ENCODE data around the gene SLC13A4. TPM values are rescaled to one million over a fixed set of nuclear protein-coding genes. Genes with fewer than 3 reads are reported as not detected.

SLC13A4 gene
- total RNA-seq, 1 donor from 2014 or later, result not detected

DNA sequence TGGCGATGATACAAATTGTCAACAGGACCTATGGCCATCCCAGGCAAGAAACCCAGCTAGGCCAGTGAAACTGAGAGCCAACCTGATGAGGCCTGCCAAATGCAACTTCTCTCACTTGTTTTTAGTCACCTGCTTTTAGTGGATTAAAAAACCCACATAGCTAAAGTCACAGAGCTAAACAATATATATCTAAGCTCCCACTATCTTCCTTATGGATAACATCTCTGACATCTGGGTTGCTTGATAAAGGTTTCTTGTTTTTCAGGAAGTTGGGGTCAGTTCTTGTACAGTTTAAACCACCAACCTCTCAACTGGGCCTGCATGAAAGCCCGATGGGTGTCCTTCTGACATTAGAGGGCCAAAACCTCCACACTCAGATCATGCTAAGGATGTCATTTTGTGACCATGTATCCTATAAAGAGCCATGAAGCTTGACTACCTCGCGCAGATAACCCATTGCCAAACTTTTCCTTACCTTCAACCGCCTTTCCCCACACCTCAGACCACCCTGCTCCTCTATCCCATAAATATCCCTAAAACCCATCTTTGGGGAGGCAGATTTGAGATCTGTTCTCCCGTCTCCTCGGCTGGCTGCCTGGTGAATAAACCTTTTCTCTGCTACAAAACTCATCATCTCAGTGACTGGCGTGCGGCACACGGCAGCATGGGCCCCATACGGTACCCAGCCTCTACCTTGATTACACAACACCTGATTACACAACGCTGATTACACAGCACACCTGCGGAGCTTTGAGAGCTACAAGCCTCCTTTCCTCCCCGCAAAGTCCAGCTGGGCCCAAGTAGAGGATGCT lies 66.5 kb downstream of the SLC13A4 start:
- TF ChIP-seq, protein P1, sequence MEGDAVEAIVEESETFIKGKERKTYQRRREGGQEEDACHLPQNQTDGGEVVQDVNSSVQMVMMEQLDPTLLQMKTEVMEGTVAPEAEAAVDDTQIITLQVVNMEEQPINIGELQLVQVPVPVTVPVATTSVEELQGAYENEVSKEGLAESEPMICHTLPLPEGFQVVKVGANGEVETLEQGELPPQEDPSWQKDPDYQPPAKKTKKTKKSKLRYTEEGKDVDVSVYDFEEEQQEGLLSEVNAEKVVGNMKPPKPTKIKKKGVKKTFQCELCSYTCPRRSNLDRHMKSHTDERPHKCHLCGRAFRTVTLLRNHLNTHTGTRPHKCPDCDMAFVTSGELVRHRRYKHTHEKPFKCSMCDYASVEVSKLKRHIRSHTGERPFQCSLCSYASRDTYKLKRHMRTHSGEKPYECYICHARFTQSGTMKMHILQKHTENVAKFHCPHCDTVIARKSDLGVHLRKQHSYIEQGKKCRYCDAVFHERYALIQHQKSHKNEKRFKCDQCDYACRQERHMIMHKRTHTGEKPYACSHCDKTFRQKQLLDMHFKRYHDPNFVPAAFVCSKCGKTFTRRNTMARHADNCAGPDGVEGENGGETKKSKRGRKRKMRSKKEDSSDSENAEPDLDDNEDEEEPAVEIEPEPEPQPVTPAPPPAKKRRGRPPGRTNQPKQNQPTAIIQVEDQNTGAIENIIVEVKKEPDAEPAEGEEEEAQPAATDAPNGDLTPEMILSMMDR (conservative IDR thresholded peaks at IDR 0.05; ENCODE audit: low read depth, low read length), result no peak
- DNase-seq (ENCODE audit: low read depth), result no peak
- H3K4me3 ChIP-seq (ENCODE audit: low read depth, low read length), result peak overlapping the region; percentile 96

DNA sequence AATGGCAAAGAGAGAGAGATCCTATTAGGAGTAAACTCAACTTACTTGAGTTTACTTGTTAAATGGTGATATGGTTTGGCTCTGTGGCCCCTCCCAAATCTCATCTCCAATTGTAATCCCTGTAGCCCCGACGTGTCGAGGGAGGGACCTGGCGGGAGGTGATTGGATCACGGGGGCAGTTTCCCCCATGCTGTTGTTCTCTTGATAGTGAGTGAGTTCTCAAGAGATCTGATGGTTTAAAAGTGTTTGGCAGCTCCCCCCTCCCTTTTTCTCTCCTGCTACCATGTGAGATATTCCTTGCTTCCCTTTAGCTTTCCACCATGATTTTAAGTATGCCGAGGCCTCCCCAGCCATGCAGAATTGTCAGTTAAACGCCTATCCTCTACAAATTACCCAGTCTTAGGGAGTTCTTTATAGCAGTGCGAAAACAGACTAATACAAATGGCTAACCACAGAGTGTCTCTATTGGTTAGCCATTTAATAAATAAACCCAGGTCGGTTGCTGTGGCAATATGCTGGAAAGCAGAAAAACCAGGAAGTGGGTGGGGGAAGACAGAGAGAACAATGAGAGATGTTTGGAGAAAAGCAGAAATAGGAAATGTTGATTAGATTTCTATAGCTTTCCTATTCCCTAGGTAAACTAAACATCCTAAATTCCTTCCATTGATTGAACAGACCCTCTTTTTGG lies 68.7 kb downstream of the SLC13A4 start:
- TF ChIP-seq, protein P1 (conservative IDR thresholded peaks at IDR 0.05; ENCODE audit: low read depth, low read length), result no peak
- no peak for DNase-seq (ENCODE audit: low read depth)
- H3K4me3 ChIP-seq (ENCODE audit: low read depth, low read length), result no peak overlapping the region

DNA sequence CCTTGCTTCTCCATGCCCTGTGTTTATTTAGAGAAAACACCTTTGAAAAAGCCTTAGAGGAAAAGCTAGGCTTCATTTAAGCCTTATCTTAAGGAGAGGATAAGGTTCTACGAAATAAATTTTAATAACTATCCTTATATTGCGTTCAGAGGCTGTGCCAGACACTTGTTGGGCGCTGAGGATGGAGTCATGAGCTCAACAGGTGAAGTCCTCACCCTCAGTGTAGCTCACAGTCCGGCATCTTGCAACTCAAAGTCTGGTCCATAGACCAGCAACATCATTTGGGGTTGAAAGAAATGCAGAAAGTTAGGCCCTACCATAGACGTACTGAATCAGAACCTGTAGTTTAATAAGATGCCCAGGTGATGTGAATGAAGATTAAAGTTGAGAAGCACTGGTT lies 69.4 kb downstream of the SLC13A4 start:
- TF ChIP-seq, protein P1 (conservative IDR thresholded peaks at IDR 0.05; ENCODE audit: low read depth, low read length), result no peak
- no peak overlapping the region for H3K4me3 ChIP-seq (ENCODE audit: low read depth, low read length)
- no peak for DNase-seq (ENCODE audit: low read depth)

DNA sequence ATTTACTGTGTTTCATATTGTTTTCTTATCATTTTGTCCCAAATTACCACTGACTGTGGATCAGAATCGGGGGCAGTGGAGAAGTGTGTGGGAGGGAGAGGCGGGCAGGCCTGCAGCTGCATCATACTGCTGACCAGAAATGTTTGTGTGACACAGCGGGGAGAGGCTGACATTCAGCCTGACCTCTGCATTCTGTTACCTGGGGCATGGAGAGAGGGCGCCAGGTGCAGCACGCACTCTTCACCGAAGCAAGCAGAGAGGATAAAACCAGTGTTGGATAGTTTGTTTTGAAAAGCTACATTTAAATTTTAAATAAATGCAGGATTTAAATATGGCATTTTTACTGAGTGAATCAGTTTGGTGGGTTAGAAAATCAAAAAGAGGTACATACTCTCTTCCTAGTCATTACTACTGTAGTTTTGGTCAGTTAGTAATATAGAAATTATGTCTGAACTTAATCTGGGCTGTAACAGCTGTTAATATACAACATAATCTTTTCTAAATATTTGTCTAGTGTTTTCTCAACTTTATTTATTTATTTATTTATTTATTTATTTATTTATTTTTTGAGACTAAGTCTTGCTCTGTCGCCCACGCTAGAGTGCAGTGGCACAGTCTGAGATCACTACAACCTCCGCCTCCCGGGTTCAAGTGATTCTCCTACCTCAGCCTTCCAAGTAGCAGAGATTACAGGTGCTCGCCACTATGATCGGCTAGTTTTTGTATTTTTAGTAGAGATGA lies 74.5 kb downstream of the SLC13A4 start:
- TF ChIP-seq, protein P1 (conservative IDR thresholded peaks at IDR 0.05; ENCODE audit: low read depth, low read length), result no peak
- no peak for DNase-seq (ENCODE audit: low read depth)
- no peak overlapping the region for H3K4me3 ChIP-seq (ENCODE audit: low read depth, low read length)

DNA sequence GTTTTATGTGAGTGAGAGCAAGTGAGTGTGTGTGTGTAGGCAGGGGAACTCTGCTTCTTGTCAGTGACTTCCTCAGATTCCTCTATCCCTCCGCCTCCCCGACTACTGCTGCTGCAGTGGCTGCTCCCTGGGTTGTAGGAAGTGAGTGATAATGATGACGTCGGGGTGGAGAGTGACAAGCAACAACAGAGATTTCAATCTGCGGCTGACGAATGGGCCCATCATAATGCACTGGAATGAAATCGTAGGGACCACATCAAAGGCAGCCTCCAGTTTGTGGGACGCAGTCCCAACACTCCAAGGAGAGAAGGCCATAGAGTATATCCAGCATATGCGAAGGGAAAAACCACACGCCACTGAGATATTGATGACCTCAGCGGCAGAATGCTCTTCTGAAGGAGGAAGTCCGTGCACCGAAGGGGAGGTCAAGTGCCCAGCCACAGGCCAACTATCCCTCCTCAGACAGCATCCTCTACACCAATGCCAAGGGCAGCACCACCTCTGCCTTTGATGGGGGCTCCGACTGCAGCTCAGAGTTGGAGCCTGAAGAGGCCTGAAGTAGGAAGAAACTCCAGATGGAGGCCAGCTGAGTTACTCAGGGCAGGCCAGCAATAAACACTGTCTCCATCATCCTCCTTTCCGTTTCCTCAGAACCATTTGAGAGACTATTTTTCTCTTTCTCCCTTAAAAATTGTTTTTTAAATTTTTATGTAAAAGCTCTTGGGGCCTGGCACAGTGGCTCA lies 77.0 kb downstream of the SLC13A4 start:
- DNase-seq (ENCODE audit: low read depth), result no peak
- H3K4me3 ChIP-seq (ENCODE audit: low read depth, low read length), result no peak overlapping the region
- TF ChIP-seq, protein P1 (conservative IDR thresholded peaks at IDR 0.05; ENCODE audit: low read depth, low read length), result no peak

DNA sequence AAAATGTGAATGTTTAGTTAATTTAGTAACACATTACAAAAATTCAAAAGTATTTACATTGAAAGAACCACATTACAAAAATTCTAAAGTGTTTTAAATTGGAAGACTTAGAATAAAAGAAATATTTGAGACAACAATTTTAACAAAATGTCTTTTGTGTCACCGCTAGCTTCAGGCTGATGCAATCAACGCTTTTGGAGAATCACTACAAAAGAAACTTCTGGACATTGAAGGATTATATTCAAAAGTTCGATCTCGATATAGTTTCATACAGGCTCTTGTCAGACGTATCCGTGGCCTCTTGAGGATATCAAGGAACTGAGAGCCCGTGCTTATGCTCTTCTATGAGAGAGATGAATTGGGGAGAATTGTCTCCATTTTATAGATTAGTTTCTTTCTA lies 79.8 kb downstream of the SLC13A4 start:
- TF ChIP-seq, protein P1 (conservative IDR thresholded peaks at IDR 0.05; ENCODE audit: low read depth, low read length), result no peak
- H3K4me3 ChIP-seq (ENCODE audit: low read depth, low read length), result no peak overlapping the region
- no peak for DNase-seq (ENCODE audit: low read depth)
